HG03354 (cell line): ENCODE measurements around the gene IFIT2.

ENCODE experiments used
- ATAC-seq: cut with Tn5 transposase; IDR thresholded peaks from one replicate; pipeline ENCODE4 v1.9.1; 2021; ENCODE audit warnings: mild to moderate bottlenecking; ENCODE audit not compliant: unreplicated experiment, poor library complexity, severe bottlenecking

Gene IFIT2

GRCh38 chr10:89355394-89355931 is 53.6 kb downstream of the IFIT2 start:
- no peak for ATAC-seq

DNA sequence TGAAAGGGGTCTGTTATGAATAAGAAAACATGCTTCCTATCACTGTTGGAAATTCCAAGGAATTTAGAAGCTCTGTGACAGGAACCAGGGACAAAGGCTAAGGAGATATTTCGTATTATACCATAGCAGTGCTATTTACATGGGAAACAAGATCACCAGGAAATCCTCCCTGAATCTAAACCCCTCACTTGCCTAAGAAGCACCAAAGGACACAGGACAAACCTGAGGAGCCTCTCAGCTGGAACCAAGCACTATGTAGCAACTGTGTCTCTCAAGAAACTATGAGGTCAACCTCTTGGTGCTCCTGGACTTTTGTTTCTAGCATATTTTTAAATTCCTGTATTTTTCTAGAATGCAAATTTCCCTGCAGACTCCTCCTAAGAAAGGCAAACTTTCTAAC is 55.2 kb downstream of the IFIT2 start:
- ATAC-seq = no peak

DNA sequence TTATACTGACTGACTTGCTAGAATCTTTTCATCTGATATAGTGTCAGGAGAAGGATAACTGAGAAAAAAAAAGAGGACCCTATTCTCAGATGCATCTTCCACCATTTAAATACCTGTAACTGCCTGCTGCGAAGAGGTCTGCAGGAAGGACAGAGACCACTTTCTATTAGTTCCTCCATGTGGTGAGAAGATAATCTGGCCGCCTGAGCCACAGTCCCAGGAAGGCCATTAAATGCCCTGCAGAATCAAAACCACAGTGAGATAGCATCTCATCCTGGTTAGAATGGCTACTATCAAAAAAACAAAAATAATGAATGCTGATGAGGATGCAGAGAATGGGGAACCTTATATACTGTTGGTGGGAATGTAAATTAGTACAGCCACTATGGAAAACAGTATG is 56.1 kb downstream of the IFIT2 start:
- no peak for ATAC-seq
